GM10266 (cell line): Measurements from ENCODE around the gene ABCB7.

Experiments used
- DNase-seq: peaks from one replicate; pipeline ENCODE4 v3.0.0; 2012; ENCODE audit errors: extremely low spot score
- TF ChIP-seq, protein P1 (sequence below): IDR thresholded peaks from 2 replicates; pipeline ENCODE4 v1.5.1; 2012; ENCODE audit warnings: mild to moderate bottlenecking, low read depth; ENCODE audit not compliant: control insufficient read depth, insufficient read depth; ENCODE audit errors: missing control alignments

The ABCB7 gene

DNA sequence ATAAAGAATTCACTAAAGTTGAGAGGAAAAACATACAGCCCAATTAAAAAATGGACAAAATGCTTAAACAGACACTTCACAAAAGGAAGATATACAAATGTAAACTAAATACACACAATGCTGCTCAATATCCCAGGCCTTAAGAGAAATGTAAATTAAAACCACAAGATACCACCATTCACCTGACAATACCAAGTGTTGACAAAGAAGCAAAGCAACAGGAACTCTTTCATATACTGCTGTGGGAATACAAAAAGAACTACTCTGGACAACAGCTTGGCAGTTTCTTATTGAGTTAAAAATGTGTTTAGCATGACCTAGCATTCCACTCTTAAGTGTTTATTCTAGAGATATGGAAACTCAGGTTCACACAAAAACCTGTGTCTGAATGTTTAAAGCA is 71.3 kb downstream of the ABCB7 start:
- TF ChIP-seq, protein P1, sequence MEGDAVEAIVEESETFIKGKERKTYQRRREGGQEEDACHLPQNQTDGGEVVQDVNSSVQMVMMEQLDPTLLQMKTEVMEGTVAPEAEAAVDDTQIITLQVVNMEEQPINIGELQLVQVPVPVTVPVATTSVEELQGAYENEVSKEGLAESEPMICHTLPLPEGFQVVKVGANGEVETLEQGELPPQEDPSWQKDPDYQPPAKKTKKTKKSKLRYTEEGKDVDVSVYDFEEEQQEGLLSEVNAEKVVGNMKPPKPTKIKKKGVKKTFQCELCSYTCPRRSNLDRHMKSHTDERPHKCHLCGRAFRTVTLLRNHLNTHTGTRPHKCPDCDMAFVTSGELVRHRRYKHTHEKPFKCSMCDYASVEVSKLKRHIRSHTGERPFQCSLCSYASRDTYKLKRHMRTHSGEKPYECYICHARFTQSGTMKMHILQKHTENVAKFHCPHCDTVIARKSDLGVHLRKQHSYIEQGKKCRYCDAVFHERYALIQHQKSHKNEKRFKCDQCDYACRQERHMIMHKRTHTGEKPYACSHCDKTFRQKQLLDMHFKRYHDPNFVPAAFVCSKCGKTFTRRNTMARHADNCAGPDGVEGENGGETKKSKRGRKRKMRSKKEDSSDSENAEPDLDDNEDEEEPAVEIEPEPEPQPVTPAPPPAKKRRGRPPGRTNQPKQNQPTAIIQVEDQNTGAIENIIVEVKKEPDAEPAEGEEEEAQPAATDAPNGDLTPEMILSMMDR, result no peak
- DNase-seq, result no peak

DNA sequence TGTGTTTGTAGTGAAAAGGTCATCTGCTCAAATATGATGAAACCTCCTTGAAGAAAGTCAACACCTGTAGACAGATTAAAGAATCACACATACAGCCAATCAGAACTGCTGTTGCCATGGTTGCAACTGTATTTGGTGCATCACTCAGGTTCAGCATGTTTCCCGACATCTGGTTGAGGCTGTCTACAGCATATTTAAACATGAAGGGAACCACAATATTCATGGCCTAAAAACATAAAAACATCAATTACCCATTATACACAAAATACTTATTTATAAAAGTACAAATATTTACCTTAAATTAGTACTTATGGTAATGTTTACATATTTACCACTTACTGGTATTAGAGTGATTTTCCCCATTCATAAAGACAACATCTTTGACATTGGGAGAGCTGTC is 79.7 kb downstream of the ABCB7 start:
- DNase-seq, result no peak
- TF ChIP-seq, protein P1, result no peak

DNA sequence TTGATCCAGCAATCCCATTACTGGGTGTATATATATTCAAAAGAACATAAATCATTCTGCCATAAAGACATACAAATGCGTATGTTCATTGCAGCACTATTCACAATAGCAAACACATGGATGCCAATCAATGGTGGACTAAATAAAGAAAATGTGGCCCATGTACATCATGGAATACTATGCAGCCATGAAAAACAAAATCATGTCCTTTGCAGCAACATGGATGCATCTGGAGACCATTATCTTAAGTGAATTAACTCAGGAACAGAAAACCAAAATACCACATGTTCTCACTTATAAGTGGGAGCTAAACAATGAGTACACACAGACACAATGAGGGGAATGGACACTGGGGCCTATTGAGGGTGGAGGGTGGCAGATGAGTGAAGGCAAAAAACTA is 81.6 kb downstream of the ABCB7 start:
- DNase-seq, result no peak
- TF ChIP-seq, protein P1, result no peak

DNA sequence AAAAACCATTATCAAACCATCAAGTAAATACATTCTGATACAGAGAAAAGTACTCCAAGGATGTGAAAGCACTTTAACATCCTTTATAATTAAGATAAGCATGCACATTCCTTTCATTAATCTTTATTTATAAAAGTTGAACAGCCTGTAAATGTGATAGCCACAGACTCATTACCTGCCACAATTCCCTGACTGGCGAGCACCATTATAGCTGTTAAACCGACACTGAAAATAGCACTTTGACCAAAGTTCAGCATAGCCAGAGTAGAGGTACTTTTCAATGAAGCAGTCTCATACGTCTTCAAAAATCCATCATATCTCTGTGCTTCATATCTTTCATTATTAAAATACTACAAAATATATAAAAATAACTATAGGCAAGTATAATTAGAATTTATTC is 84.7 kb downstream of the ABCB7 start:
- no peak for DNase-seq
- TF ChIP-seq, protein P1, result no peak

DNA sequence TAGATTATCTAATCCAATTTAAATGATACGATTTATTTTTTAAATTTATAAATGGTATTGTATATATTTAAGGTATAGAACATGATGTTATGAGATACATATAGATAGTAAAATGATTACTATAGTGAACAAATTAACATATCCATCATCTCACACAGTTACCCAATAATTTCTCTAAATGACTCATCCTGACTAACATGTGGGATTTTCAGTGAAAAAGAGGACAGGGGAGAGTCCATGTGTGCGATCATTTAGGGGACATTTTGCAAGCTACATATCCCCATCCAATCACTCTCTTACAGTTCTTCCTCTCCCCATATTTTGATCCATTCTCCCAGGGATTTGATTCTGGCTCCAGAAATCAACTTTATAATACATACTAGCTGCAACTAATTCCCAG is 88.2 kb downstream of the ABCB7 start:
- TF ChIP-seq, protein P1, result no peak
- DNase-seq, result no peak

DNA sequence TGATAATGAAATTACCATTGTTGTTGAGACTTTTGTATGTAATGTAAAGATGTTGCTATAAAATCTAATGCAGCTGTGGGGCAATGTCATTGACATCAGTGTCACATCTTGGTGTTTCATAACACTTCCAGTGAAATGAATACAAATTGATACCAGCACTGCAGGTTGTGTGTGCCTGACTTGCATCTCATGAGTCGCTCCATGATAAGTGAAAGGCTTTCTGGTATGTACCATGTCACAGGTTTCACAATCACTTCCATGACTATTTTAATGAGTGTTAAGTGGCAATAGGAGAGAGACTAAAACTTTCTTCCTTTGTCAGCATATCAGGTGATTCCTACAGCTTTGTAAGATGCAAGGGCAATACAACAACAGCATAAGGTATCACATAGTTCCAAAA is 94.4 kb downstream of the ABCB7 start:
- TF ChIP-seq, protein P1, result no peak
- DNase-seq, result no peak

DNA sequence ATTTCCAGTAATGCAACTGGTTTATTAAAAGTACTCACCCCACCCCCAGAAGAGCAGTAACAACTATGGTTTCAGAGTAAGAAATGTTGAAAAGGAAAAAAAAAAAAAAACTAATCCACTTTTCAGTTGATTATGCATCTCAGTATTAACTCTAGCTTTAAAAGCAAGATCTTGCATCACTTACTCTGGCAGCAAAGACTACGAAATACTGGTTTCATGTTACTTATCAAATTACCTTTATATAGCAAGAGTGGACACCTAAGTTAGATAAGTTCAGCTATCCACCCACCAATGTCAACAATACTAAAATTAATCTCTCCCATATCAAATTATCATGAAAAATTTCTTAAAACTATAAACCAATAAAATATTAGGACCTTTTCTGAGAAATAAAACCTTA is 105.0 kb downstream of the ABCB7 start:
- DNase-seq, result no peak
- TF ChIP-seq, protein P1, result no peak
